Left ventricle myocardium inferior (tissue), 1 donor: ENCODE measurements around the gene HEXA. TPM values are rescaled to one million over a fixed set of nuclear protein-coding genes. Genes with fewer than 3 reads are reported as not detected.
A peak's percentile ranks its signal among the peaks of the same experiment; 100 is the strongest.

Experiments used
- DNase-seq: peaks from one replicate; pipeline ENCODE4 v3.0.0-alpha.2; 2020
- H3K27ac ChIP-seq: fragments of 200-600 bp; replicated peaks from 2 replicates; pipeline ENCODE4 v1.8.0; 2021
- H3K27me3 ChIP-seq: fragments of 200-600 bp; 2 replicates; pipeline ENCODE4 v1.8.0; 2021; ENCODE audit warnings: low read depth
- H3K36me3 ChIP-seq: fragments of 200-600 bp; 2 replicates; pipeline ENCODE4 v1.8.0; 2021
- H3K4me1 ChIP-seq: fragments of 200-600 bp; 2 replicates; pipeline ENCODE4 v1.8.0; 2021
- H3K4me3 ChIP-seq: fragments of 200-600 bp; 2 replicates; pipeline ENCODE4 v1.8.0; 2021; ENCODE audit warnings: mild to moderate bottlenecking, moderate library complexity
- H3K9me3 ChIP-seq: fragments of 200-600 bp; replicated peaks from 2 replicates; pipeline ENCODE4 v1.8.0; 2021
- intact Hi-C: fragments of 100-400 bp; cut with micrococcal nuclease; formaldehyde crosslinking; loops from one replicate; pipeline ENCODE4 v1.11.0; 2022
- total RNA-seq: library from RNA; stranded (reverse); fragmentation: NEBNext Ultra II Directional; extraction: Animal tissue kit (Norgen Biotek cat#: 25700); gene quantifications from one replicate; pipeline ENCODE4 v1.2.1, GENCODE V29; 2021
- TF ChIP-seq, protein P1 (sequence below): fragments of 200-600 bp; IDR thresholded peaks from 2 replicates; pipeline ENCODE4 v1.8.0; 2021; ENCODE audit warnings: antibody characterized with exemption, mild to moderate bottlenecking, borderline replicate concordance
- donor health status: DM: no; HTN: yes; CAD: no; lungs with severe emphysema.

HEXA gene
- total RNA-seq, 1 donor from 2014 or later = 58.9 TPM

DNA sequence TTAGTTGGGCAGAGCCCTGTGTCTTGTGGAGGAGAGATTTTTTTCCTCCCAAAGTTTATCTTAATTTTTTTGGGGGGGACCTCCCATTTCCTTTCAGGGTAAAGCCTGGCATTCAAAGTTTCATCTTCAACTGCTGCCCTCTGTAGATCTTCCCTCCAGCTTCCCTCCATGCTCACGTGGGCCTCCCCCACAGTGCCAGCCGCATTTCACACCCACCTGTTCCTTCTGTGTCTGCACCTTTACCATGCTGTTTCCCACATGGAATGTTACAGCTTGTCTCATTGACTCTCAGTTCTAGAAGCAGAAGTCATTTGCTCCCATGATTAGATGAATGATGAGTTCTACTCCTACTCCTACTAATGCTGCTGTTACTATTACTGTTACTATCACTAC is 62.4 kb downstream of the HEXA start:
- no peaks in the 10 kb centered on the region for H3K4me1 ChIP-seq
- H3K9me3 ChIP-seq = no peaks in the 10 kb centered on the region
- no peaks in the 10 kb centered on the region for H3K27me3 ChIP-seq
- H3K27ac ChIP-seq = no peak overlapping the region
- no peaks in the 10 kb centered on the region for H3K36me3 ChIP-seq
- intact Hi-C loops = no loop called here
- H3K4me3 ChIP-seq = no peak overlapping the region
- DNase-seq = no peak
- TF ChIP-seq, protein P1, sequence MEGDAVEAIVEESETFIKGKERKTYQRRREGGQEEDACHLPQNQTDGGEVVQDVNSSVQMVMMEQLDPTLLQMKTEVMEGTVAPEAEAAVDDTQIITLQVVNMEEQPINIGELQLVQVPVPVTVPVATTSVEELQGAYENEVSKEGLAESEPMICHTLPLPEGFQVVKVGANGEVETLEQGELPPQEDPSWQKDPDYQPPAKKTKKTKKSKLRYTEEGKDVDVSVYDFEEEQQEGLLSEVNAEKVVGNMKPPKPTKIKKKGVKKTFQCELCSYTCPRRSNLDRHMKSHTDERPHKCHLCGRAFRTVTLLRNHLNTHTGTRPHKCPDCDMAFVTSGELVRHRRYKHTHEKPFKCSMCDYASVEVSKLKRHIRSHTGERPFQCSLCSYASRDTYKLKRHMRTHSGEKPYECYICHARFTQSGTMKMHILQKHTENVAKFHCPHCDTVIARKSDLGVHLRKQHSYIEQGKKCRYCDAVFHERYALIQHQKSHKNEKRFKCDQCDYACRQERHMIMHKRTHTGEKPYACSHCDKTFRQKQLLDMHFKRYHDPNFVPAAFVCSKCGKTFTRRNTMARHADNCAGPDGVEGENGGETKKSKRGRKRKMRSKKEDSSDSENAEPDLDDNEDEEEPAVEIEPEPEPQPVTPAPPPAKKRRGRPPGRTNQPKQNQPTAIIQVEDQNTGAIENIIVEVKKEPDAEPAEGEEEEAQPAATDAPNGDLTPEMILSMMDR = no peak

GRCh38 chr15:72312605-72313447 is 63.0 kb downstream of the HEXA start:
- intact Hi-C loops = no loop called here
- Histone ChIP-seq H3K4me3 (no peak overlapping the region), H3K36me3 (no peaks in the 10 kb centered on the region), H3K27me3 (no peaks in the 10 kb centered on the region), H3K9me3 (no peaks in the 10 kb centered on the region), H3K4me1 (no peaks in the 10 kb centered on the region), H3K27ac (no peak overlapping the region)
- TF ChIP-seq, protein P1 = peak; percentile 77
- DNase-seq = peak; percentile 50

DNA sequence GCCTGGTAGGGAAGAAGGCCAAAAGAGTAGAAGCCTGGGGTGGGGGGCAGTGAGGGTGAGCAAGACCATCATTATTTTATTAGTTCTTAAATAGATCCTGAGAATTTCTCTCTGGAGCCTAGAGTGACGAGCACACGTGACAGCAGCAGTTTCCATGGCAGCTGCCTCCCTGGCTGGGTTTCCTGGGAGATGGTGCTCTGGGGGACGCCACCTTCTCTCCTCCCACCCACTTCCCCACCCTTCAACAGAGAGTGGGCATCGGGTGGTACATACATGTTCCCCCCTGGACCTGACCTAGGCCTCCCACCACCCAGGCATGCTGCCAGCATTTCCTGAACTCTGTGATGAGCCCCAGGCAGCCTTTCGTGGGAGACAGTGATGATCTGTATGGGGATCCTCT is 68.8 kb downstream of the HEXA start:
- Histone ChIP-seq H3K4me3 (no peak overlapping the region), H3K27ac (no peak overlapping the region), H3K27me3 (no peaks in the 10 kb centered on the region), H3K36me3 (peaks cover 3% of the 10 kb centered on the region), H3K9me3 (no peaks in the 10 kb centered on the region), H3K4me1 (no peaks in the 10 kb centered on the region)
- intact Hi-C loops = no loop called here
- TF ChIP-seq, protein P1 = no peak
- DNase-seq = no peak

DNA sequence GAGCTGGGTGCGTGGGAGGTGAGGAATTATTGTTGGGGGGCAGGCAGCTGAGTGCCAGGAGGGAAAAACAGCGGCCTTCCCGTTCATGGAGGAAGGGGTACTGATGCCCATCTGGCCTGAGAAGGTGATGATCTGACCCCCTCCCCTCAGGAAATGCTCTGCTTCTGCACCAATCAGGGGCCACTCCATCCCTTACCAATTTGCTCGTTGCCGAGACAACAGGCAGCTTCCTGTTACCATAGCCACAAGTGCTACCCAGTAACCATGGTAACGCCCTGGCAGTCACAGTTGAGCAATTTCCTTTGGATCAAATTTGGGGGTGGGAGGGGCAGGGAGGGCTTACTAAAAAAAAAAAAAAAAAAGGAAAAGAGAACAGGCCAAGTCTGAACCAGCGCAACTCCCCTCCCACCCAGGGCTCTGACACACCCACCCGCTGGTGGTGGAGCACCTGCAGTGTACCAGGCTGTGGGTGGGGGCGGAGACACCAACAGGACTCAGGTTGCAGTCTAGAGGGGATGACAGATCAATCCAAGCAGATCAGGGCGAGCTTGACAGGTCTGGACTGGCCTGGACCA is 69.5 kb downstream of the HEXA start:
- TF ChIP-seq, protein P1 = no peak
- Histone ChIP-seq H3K36me3 (peaks cover 4% of the 10 kb centered on the region), H3K27me3 (no peaks in the 10 kb centered on the region), H3K4me1 (no peaks in the 10 kb centered on the region), H3K27ac (no peak overlapping the region), H3K4me3 (no peak overlapping the region), H3K9me3 (no peaks in the 10 kb centered on the region)
- no peak for DNase-seq
- intact Hi-C loops = no loop called here

DNA sequence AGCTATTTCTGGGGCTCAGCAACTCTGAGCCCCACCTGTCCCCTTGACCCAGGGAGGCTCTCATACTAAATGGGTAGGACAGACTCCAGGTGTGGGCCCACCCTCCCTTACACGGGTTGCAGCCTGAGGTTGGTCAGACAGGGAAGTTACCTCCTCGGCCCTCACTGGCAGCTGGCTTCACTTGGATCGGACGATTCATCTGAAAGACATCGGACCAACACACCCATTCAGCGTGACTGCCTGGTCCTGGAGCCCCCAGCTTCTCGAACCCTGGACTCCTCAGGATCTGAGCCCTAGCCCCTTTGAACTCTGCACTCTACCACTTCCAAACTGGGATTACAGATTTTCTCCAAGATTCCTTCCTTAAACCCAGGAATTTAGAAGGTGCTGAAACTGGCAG is 71.2 kb downstream of the HEXA start:
- no peak overlapping the region for H3K4me3 ChIP-seq
- intact Hi-C loops = no loop called here
- no peak overlapping the region for H3K27ac ChIP-seq
- no peaks in the 10 kb centered on the region for H3K27me3 ChIP-seq
- no peaks in the 10 kb centered on the region for H3K9me3 ChIP-seq
- peaks cover 4% of the 10 kb centered on the region for H3K36me3 ChIP-seq
- DNase-seq = no peak
- H3K4me1 ChIP-seq = no peaks in the 10 kb centered on the region
- TF ChIP-seq, protein P1 = no peak
